ENCODE measurements around the gene GPR132. TPM values are rescaled to one million over a fixed set of nuclear protein-coding genes. Genes with fewer than 3 reads are reported as not detected.

Gene GPR132
- total and polyA plus RNA-seq, 2 donors (not counting 1 experiment from before 2014, with no cell fraction given) = 38.6 to 54.5 TPM

DNA sequence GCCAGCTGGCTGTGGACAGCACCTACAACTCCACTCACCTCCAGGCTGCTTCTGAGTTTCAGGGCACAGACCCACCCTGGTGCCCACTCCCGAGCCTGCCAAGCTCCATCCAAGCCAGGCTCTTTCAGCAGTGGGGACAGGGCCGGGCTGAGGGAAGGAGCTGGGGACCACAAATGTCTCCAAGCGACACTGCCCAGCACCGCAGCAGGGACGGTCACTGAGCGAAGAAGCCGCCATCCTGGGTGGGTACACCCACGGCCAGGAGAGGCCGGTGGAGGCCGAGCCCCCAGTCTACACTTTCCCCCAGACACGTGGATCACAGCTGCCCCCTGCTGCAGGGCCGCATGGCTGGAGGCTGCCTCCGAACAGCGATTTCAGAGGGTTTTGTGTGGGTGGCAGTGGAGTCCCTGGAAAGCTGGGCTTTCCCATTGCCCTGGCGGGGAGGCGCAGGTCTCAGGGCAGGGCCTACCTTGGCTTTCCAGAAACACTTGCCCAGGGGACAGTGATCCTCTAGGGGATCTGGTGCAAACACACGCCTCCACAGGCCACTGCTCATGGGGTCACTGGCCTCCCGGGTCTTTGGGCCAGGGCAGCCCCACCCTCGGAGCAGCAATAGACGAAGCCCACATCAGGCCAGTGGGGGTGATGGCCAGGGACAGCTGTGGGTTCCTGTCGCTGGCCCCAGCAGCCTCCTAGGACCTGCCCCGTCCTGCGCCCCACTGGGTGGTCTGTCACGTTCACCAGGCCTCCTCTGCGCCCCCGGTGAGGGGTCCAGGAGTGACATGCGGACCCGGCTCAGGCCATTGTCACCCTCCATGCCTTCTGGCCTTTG is 1.2 kb upstream of the GPR132 start:
- Histone ChIP-seq H3K4me1 (ENCODE audit: control insufficient read depth in 2 of 2, insufficient read depth in 2 of 2, low read length in 2 of 2) (peaks cover 78 to 95% of the 10 kb centered on the region in 2 donors), H3K4me2 (replicated peaks; ENCODE audit: low read depth, low read length, poor library complexity, severe bottlenecking) (peak overlapping the region; percentile 97), H3K9me3 (ENCODE audit: control extremely low read depth in 1 of 3, control insufficient read depth in 2 of 3, insufficient read depth in 1 of 3, low read length in 2 of 3) (no peaks in the 10 kb centered on the region), H3K9ac (ENCODE audit: low read length) (peak overlapping the region; percentile 99), H2AFZ (ENCODE audit: insufficient read depth, low read depth, low read length, poor library complexity, severe bottlenecking) (peak overlapping the region; percentile 61), H3K27me3 (replicated peaks in 1 of 4; ENCODE audit: control extremely low read depth in 1 of 4, control insufficient read depth in 3 of 4, insufficient read depth in 4 of 4, low read length in 3 of 4) (no peaks in the 10 kb centered on the region), H4K20me1 (ENCODE audit: control insufficient read depth, insufficient read depth, low read length, poor library complexity, severe bottlenecking) (peaks cover 21% of the 10 kb centered on the region), H3K27ac (ENCODE audit: low read length in 2 of 2) (peak overlapping the region; percentile 93 to 98), H3K79me2 (ENCODE audit: control insufficient read depth, insufficient read depth, low read length) (peaks cover 100% of the 10 kb centered on the region), H3K4me3 (ENCODE audit: control extremely low read depth in 1 of 5, extremely low read depth in 1 of 5, insufficient read depth in 1 of 5, low read depth in 2 of 5, low read length in 4 of 5) (peak overlapping the region in 4 of 5 experiments; percentile 81 to 100 (median 94)), H3K36me3 (replicated peaks in 1 of 2; ENCODE audit: control extremely low read depth in 1 of 2, control insufficient read depth in 1 of 2, extremely low read depth in 1 of 2, insufficient read depth in 2 of 2, low read length in 1 of 2) (no peaks in the 10 kb centered on the region)
- Mint-ChIP-seq H3K27me3 (no peaks in the 10 kb centered on the region), H3K4me1 (peaks cover 82% of the 10 kb centered on the region), H3K4me3 (peak overlapping the region; percentile 87), H3K27ac (peak overlapping the region; percentile 98), H3K9me3 (ENCODE audit: insufficient read depth) (no peaks in the 10 kb centered on the region)
- ATAC-seq (ENCODE audit: low read depth) (no peak), DNase-seq (peak; percentile 49)
- intact Hi-C loops (cut with micrococcal nuclease) = loop anchor here (5.0 to 10.0 kb wide), 2 partner anchors 314 to 418 kb away; partner anchors contain the start of genes CRIP1 and SIVA1
- ChIA-PET POLR2A (interaction anchor here (1.3 kb wide), 1 partner anchor 142 kb away, joined by 4 read pairs; the partner anchor contains the start of gene PLD4), CTCF (interaction anchor here (0.8 to 11.9 kb wide), 6 partner anchors 8 to 96 kb away, joined by 3 to 192 read pairs (median 14); no protein-coding TSS in a partner anchor)
- TF ChIP-seq CTCF (IDR thresholded peaks at IDR 0.05) (peak; percentile 11), EZH2 (IDR thresholded peaks at IDR 0.05; ENCODE audit: borderline replicate concordance, insufficient read depth, low read depth, low read length, poor library complexity, severe bottlenecking) (no peak)
- WGBS (ENCODE audit: insufficient coverage) = 65% methylated on average over 28 of the region's 28 CpGs
